ENCODE results near the gene IMPDH2.

The IMPDH2 gene

GRCh38 chr3:48991851-48992545 lies 37.2 kb downstream of the IMPDH2 start:
- Histone ChIP-seq H3K27me3 (replicated peaks) (no peaks in the 10 kb centered on the region), H3K36me3 (replicated peaks) (peaks cover 2% of the 10 kb centered on the region), H3K27ac (no peak overlapping the region), H3K4me3 (ENCODE audit: low read depth, low read length) (no peak overlapping the region)
- DNase-seq, result no peak
- TF ChIP-seq, protein P1, sequence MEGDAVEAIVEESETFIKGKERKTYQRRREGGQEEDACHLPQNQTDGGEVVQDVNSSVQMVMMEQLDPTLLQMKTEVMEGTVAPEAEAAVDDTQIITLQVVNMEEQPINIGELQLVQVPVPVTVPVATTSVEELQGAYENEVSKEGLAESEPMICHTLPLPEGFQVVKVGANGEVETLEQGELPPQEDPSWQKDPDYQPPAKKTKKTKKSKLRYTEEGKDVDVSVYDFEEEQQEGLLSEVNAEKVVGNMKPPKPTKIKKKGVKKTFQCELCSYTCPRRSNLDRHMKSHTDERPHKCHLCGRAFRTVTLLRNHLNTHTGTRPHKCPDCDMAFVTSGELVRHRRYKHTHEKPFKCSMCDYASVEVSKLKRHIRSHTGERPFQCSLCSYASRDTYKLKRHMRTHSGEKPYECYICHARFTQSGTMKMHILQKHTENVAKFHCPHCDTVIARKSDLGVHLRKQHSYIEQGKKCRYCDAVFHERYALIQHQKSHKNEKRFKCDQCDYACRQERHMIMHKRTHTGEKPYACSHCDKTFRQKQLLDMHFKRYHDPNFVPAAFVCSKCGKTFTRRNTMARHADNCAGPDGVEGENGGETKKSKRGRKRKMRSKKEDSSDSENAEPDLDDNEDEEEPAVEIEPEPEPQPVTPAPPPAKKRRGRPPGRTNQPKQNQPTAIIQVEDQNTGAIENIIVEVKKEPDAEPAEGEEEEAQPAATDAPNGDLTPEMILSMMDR (IDR thresholded peaks at IDR 0.05; ENCODE audit: low read depth, low read length, missing control alignments), result no peak
- in situ Hi-C loops (cut with HindIII; ENCODE audit: low pct_ligation_motif_present, low sequenced_read_pairs), result no loop called here

- Histone ChIP-seq H3K36me3 (replicated peaks) (no peaks in the 10 kb centered on the region), H3K27ac (peak overlapping the region; percentile 90), H3K27me3 (replicated peaks) (no peaks in the 10 kb centered on the region), H3K4me3 (ENCODE audit: low read depth, low read length) (peak overlapping the region; percentile 77)
- in situ Hi-C loops (cut with HindIII; ENCODE audit: low pct_ligation_motif_present, low sequenced_read_pairs), result no loop called here
- no peak for DNase-seq
- TF ChIP-seq, protein P1 (IDR thresholded peaks at IDR 0.05; ENCODE audit: low read depth, low read length, missing control alignments), result no peak
These were observed 38.3 kb downstream of the IMPDH2 start for GRCh38 chr3:48990636-48991469.

GRCh38 chr3:48989796-48990635 lies 39.2 kb downstream of the IMPDH2 start, which contains the start of gene P4HTM:
TSS of gene P4HTM (plus strand) at chr3:48990241. CDS start at chr3:48990257, 16 bp downstream.
- DNase-seq, result peak; percentile 94
- Histone ChIP-seq H3K4me3 (ENCODE audit: low read depth, low read length) (peak within 1 kb of the TSS; percentile 77), H3K27me3 (replicated peaks) (no peaks in the 10 kb centered on the region), H3K36me3 (replicated peaks) (no peaks in the 10 kb centered on the region), H3K27ac (peak within 1 kb of the TSS; percentile 90)
- in situ Hi-C loops (cut with HindIII; ENCODE audit: low pct_ligation_motif_present, low sequenced_read_pairs), result no loop called here
- TF ChIP-seq, protein P1 (IDR thresholded peaks at IDR 0.05; ENCODE audit: low read depth, low read length, missing control alignments), result peak; percentile 57

DNA sequence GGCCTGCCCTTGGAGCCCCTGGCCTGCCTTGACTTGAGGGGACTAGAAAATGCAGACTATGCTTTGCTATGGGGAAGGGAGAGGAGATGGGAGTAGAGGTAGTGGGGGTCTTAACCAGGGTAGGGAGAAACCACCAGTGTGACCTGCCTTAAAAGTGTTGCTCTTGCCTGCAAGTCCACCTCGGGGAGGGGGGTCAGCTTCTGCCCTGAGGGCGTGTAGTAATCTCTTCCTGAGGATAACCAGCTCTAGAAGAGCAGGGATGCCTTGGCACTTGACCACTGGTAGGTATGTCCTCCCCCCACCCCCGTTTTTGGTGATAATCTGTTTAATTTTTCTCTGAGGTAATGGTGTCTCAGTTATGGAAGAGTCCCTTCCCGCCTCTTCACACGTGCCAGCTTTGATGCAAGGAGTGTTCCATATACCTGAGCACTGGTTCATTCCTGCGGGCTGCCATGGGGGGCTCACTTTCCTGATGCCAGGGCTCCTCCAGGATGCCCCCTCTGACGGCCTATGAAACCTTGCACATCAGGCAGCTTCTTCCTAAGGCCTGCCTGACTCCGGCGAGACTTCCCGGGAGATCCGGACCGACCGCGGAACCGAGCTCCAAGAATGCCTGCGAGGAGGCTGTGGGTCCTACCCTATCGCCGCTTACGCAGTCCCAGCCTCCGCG lies 39.9 kb downstream of the IMPDH2 start:
- peak overlapping the region; percentile 77 for H3K4me3 ChIP-seq (ENCODE audit: low read depth, low read length)
- no peaks in the 10 kb centered on the region for H3K27me3 ChIP-seq (replicated peaks)
- DNase-seq, result no peak
- H3K27ac ChIP-seq, result peak overlapping the region; percentile 90
- in situ Hi-C loops (cut with HindIII; ENCODE audit: low pct_ligation_motif_present, low sequenced_read_pairs), result no loop called here
- TF ChIP-seq, protein P1 (IDR thresholded peaks at IDR 0.05; ENCODE audit: low read depth, low read length, missing control alignments), result no peak
- H3K36me3 ChIP-seq (replicated peaks), result peaks cover 6% of the 10 kb centered on the region

DNA sequence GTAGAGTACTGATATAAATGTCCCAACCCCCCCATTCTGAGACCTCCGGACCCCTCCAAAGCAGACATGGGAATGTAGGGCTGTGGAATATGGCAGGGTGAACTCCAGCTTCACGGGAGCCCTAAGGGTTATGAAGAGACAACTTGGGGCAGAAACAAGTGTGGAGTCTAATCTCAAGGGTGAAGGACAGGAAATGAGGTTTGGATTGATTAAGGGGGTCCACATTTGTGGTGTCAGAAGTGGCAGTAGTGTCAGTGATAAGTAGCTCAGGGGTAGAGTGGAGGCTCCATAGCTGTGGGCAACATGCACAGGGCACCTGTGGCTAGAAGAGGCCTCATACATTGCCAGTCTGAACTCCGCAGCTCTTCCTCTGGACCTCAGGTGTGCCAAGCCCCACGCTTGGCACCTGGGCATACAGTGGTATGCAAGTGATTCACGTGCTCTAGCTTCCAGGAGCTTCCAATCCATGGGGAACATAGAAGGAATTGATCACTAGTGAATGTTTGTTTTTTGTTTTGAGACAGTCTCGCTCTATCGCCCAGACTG lies 43.3 kb downstream of the IMPDH2 start:
- in situ Hi-C loops (cut with HindIII; ENCODE audit: low pct_ligation_motif_present, low sequenced_read_pairs), result no loop called here
- Histone ChIP-seq H3K27ac (no peak overlapping the region), H3K4me3 (ENCODE audit: low read depth, low read length) (no peak overlapping the region), H3K27me3 (replicated peaks) (no peaks in the 10 kb centered on the region), H3K36me3 (replicated peaks) (peaks cover 29% of the 10 kb centered on the region)
- DNase-seq, result no peak
- TF ChIP-seq, protein P1 (IDR thresholded peaks at IDR 0.05; ENCODE audit: low read depth, low read length, missing control alignments), result no peak

All from brain microvascular endothelial cell (primary cell).